HG03108 (cell line): ENCODE results near the gene SEZ6L.

ENCODE experiments used
- ATAC-seq: cut with Tn5 transposase; IDR thresholded peaks from one replicate; pipeline ENCODE4 v1.9.1; 2021; ENCODE audit warnings: moderate library complexity; ENCODE audit not compliant: unreplicated experiment

The SEZ6L gene

GRCh38 chr22:26239581-26239980 is 70.3 kb downstream of the SEZ6L start:
- ATAC-seq = no peak

DNA sequence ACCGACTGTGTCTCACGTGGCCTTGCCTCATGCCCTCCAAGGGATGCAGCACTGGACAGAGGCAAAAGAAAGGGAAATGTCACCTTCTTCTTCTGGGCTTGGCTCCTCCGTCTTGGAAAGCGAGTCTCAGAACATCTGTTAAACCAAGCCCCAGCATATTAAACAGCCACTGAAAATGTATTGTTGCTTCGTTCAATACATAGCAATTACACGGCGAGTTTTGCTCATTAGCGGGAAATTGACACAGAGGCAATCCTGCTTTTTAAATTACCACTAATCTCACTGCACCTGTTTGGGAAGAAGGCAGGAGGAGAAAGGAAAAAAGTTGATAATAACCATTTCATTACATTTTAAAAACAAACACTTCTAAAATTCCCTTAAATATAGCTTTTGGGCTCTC is 72.1 kb downstream of the SEZ6L start:
- no peak for ATAC-seq

- no peak for ATAC-seq
These were observed 75.7 kb downstream of the SEZ6L start for GRCh38 chr22:26245001-26245400.

DNA sequence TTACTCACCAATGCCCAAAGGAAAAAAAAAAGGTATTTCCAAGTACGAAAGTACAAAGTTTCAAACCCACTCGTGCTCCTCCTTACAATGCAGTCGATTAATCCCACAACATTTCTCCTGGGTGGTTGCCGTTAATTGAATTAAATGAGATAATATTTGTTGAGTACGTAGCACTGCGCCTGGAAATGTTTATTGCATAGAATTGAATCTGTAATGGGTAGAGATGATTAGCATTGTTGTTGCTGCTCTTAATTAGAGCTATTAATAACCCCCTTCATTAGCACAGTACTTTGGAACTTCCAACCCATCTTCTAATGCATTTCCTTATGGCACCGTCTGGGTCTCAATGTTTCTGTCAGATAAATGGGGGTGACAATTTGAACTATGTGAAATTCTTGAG is 77.3 kb downstream of the SEZ6L start:
- ATAC-seq = no peak

GRCh38 chr22:26251869-26252268 is 82.6 kb downstream of the SEZ6L start:
- ATAC-seq = no peak

GRCh38 chr22:26259510-26259909 is 90.2 kb downstream of the SEZ6L start:
- ATAC-seq = no peak

- ATAC-seq = no peak
These were observed 94.9 kb downstream of the SEZ6L start for GRCh38 chr22:26264162-26264561.

DNA sequence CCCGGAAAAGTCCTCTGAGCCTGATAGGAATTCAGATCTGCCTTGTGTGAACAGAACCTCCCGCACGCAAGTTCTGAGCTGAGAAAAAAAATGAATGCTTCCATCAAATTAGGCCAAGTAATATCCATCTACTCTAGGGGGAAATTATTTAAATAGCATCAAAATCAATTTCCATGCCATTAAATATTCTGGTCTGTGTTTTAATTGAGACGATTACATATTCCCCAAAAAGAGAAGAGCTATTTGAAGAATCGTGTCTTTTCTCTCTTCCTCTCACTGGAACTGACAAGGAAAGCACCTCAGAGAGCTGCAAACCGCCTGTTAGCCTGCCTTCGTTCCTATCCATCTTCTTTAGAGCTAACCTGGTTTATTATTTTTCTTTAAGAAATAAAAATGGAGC is 96.0 kb downstream of the SEZ6L start:
- no peak for ATAC-seq

DNA sequence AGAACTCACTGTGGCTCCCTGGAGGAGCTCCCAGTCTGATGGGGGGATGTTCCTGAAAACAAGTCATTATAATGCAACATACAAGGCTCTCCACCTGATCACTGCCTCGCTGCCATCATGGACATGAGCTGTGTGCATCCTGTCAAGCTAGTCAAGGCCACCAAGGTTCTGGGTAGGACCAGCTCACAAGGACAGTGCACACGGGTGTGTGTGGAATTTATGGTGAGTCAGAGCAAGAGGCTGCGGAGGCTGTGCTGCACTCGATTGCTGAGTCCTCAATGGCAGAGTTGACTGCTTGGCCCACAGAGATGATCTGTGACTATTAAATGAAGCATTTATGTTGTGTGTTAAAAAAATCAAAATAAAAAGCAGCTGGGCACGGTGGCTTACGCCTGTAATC is 96.6 kb downstream of the SEZ6L start:
- ATAC-seq = no peak

DNA sequence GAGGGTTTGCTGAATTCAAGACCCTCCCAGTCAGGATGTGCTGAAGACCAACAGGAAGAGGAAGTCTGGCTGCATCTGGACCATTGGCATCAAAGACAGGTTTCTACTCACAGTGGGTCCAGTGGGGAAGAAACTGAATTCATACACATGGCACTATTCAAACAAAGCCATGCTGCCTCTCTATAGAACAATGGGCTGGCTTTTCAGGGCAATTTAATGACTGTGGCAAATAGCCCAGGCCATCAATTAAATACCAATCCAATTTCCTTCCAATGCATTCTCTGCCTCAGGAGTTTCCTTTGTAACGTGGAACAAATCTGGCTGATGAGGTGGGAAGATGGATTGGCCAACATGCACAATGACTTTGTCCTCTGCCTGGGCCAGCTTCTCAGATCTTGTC is 98.6 kb downstream of the SEZ6L start:
- no peak for ATAC-seq

GRCh38 chr22:26269572-26269971 is 100.3 kb downstream of the SEZ6L start:
- ATAC-seq = no peak

DNA sequence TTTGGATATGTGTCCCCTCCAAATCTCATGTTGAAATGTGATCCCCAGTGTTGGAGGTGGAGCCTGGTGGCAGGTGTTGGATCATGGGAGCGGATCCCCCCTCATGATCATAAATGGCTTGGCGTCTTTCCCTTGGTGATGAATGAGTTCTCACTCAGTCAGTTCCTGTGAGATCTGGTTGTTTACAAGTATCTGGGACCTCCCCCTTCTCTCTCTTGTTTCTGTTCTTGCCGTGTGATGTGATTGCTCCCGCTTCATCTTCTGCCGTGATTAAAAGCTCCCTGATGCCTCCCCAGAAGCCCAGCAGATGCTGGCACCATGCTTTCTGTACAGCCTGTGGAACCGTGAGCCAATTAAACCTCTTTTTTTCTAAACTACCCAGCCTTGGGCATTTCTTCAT is 102.2 kb downstream of the SEZ6L start:
- no peak for ATAC-seq

DNA sequence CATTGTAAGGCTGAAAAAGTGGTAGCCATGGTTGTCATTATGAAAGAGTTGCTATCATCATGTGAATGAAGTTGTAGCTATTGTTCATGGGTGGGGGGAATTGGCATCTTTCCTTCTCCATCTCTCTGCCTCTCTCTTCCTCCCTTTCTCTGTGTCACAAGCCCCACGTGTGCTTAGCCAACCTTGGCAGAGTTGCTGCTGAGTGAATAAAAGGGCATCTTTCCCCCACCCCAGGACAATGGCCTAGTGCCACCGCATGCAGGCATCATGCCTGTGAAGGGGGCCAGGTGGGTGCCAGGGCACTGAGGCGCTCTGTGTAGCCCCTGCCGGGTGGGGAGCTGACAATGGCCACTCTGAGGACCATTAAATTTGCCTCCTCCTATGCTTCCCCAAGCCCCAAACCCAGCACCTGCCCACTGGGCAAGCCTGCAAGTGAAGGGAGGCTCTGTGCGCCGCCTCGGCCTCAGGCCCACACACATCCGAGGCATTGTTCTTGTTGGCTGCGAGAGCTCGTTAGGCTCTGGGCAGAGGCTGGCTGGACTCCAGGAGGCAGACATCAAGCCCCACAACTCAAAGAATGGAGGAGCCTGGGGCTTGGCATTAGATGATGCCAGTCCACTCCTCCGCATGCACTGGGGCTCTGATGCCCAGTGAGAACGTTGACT is 103.9 kb downstream of the SEZ6L start:
- no peak for ATAC-seq

- no peak for ATAC-seq
These were observed 107.4 kb downstream of the SEZ6L start for GRCh38 chr22:26276529-26277160.

DNA sequence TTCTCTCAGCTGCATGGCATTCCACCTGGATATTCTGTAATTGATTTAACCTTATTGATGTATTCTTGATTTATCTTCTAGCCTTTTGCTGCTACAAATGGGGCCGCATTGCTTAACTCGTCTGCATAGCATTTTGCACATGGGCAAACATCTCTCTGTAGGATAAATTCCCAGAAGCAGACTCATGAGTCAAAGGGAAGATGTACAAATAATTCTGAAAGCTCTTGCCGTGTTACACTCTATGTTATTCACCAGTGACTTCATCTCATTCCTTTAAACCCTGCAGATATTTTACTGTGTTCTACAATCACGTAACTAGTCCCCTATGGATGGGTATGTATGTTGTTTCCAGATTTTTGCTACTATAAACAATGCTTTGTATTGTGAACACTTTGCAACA is 112.7 kb downstream of the SEZ6L start:
- no peak for ATAC-seq

GRCh38 chr22:26283330-26283729 is 114.1 kb downstream of the SEZ6L start:
- no peak for ATAC-seq

GRCh38 chr22:26285632-26286031 is 116.4 kb downstream of the SEZ6L start:
- ATAC-seq = no peak

DNA sequence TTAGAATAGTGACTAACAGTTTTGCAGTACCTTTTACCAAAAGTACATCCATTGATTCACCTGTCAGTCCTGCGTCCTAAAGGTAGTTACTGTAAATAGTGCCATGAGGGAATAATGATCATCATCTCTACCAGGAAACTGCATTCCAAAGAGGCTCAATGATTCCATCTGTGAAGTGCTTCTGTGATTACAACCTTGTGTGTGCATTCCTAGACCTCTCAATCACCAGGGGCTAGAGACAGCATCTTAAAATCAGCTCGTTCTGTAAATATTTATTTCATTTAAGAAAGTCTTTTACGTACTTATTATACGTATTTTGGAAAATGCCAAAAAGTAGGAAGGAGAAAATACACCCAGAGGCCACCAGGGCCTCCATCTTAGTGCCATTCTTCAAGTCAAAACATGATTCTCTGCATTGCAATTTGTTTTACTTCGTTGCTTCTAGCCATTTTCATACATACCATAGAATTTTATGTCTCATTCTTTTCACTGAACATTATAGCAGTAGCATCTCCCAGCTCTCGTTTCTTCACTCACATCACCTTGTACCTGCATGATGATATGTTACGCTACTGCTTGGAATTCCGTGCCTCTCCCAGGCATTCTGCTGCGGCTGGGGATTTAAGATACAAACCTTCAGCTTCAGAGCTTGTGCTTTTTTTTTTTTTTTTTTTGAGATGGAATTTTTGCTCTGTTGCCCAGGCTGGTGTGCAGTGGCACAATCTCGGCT is 117.0 kb downstream of the SEZ6L start:
- ATAC-seq = no peak

- no peak for ATAC-seq
These were observed 118.3 kb downstream of the SEZ6L start for GRCh38 chr22:26287382-26288225.

GRCh38 chr22:26289611-26290101 is 120.4 kb downstream of the SEZ6L start:
- no peak for ATAC-seq
